HG03575 (cell line): ENCODE results near the gene PROSER1.
"Not testable (repeated sequence)": the region's sequence is repeated elsewhere in the genome, so short reads cannot be mapped to it uniquely, and the experiment has no call there.

Experiments used
- ATAC-seq: cut with Tn5 transposase; IDR thresholded peaks from one replicate; pipeline ENCODE4 v1.9.1; 2021; ENCODE audit not compliant: unreplicated experiment, insufficient number of reproducible peaks, low FRiP score; ENCODE audit errors: extremely low read depth

PROSER1 gene

DNA sequence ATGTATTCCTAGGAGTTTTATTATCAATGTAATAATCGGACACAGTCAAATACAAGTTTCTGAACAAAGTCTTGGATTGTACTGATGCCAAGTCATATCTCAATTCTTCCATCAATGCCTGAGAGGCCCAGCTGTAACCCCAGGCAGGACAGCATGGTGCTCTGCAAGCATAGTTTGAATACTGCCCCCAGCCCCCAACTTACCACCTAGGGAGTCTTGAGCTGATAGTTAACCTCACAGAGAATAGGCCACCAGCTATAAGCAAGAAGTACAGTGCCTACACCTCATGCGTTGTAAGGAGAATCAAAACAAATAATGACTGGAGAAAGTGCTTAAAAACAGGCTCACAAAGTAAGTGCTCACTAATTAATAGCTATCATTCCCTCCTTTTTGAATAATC lies 2.7 kb downstream of the PROSER1 start:
- ATAC-seq: no peak

DNA sequence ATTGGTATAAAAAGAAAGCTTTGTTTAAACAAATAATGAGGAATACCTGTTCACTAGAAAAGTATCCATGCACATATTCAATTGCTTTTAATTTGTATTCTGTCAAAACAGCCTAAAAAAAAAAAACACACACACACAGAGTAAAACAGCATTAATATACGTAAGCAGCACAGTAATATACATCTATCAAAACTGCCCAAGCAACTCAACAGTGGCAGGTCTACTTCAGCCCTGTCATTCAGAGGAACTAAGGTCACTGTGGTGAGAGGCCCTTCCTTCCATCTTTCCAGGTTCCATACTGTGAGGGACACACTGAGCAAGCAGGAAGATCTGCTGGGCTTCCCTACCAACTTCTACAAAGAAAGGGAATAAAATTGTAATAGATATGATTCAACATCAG lies 3.8 kb downstream of the PROSER1 start:
- ATAC-seq: no peak

DNA sequence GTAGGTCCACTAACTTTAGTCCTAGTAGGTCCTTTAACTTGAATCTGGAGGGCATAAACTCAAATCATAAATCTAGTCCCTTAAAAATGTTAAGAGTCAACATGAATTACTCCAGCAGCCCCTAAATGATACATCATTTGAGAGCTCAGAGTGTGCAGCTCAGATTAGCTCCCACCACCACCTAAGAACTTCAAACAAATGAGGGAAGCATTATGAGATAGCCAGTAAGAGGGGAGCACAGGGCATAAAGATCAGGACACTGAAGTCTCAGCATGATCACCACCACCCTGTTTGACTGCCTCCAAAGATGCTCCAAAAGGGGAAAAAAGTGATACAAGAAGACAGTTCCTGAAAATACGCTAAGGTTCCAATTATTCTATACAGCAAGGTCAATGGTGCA lies 5.7 kb downstream of the PROSER1 start:
- ATAC-seq: no peak

DNA sequence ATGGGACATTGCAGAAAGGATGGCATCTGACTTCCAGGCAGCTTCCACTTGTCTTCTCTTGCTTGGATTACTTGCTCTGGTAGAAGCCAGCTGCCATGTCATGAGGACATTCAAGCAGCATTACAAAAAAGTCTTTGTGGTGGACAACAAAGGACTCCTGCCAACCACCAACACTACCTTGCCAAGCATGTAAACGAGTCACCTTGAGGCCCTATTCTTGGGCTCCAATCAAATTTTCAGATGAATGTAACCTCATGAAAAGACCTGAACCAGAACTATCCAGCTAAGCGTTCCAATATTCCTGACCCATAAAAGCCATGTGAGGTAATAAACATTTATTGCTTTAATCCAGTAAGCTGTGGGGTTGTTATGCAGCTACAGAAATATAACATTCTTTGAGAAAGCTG lies 12.5 kb downstream of the PROSER1 start:
- no peak for ATAC-seq

DNA sequence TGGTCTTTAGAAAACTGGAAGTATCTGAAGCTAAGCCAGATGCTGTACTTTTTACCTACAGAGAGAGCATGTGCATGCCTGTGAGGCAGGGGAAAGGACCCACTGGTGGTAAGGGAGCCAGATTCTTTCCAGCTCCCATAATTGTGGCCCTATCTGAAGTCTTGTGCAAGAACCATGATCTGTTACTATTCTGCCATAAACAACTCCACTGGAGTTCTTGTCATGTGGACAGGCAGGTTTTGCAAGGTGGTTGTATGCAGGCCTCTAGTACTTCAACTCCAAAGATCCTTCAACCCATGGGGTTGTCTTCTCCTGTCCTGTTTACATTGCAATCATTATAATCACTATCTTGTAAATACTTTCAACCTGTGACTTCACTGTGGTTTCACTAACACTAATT lies 14.1 kb downstream of the PROSER1 start:
- ATAC-seq: no peak

DNA sequence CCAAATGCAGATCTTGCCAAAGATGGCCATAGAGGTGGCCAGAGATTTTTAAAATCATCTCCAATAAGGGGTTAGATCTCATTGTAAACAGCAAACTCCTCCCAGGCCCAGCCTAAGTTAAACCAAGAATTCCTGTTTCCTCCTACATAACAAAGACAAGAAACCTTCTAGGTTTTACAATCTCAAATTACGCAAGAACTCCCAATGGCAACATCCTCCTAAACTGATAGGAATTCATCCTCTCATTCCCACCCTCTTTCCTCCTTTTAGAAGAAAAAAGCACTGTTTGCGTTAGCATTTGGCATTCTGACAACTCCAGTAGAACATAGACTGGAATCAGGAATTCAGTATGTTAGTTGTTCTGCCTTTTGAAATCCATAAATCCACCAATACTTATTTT lies 14.6 kb downstream of the PROSER1 start:
- ATAC-seq: no peak

DNA sequence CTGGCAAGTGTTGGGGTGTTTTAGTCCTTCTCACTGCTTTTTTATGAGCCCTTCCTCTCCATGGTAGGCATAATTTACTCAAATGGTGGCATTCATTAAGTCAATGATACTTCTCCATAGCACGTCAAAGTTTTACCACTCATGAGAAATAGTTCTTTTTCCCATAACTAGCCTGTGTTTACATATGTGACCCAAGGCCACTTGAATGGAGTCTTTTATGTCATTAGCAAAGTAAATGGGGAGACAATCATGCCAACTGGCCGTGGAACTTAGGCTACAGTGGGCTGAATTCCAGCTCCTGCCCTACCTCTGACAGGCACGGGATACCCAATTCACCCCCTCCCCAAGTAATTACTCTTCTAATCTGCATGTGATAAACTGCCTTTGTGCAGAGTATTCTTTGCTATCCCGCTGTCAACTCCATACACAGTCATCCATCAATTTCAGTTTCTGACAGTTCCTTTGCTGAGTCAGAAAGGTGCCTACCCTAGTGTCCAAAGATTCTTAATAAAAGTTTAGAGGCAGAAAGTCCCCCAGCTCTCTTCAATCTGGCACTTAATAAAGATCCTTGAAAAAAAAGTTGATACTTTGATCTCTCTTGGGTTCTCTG lies 16.9 kb downstream of the PROSER1 start:
- ATAC-seq: no peak

DNA sequence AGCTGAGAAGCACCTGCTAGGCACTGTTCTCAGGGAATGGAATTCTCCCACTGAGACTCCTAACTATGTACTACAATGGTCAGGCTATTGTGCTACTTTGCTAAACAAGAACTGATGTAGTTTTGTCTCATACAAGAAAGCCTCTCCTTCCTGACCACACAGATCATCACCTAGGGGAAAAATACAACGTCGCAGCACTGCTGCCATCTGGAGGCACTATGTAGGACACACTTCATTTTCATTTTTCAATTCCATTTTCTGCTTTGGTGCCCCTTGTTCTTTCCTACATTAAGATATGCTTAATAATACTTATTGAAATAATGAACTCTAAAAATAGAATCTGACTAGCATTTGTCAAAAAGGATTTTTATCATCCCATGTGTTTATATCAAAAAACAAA lies 21.1 kb downstream of the PROSER1 start:
- peak; percentile 63 for ATAC-seq

DNA sequence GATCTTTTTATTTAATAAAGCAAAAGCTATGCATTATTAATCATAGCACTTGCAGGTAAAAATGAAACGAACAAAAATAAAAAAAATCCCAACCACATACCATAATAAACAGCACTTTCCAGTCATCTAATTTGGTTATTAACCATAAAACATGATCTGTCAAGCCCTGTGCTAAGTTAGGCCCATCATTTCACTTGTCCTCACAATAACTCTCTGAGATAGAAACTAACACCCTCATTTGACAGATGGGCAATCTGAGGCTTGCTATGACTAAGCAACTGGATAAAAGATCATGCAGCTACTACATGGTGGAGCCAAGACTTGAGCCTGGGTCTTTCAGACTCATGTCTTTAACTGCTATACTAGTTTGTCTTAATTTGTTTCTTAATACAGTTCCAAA lies 21.8 kb downstream of the PROSER1 start:
- ATAC-seq: peak; percentile 82

DNA sequence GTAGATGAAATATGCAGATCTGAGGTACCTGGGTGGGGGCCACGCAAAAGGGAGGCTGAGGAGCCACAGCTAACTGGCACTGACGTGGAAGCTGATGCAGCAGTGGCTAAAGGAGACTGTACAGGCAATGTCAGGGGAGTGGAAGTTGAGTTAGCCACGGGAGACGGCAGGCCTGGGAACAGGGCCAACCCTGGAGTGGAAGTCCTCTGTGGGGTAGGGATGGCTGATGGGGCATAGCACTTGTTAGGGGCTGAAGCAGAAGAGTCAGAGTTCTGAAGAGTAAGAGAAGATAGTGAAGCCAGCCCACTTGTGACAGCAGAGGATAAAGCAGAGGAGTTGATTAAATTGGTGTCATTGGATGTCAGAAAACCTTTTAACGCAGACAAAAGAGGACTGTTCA lies 24.4 kb downstream of the PROSER1 start:
- no peak for ATAC-seq

DNA sequence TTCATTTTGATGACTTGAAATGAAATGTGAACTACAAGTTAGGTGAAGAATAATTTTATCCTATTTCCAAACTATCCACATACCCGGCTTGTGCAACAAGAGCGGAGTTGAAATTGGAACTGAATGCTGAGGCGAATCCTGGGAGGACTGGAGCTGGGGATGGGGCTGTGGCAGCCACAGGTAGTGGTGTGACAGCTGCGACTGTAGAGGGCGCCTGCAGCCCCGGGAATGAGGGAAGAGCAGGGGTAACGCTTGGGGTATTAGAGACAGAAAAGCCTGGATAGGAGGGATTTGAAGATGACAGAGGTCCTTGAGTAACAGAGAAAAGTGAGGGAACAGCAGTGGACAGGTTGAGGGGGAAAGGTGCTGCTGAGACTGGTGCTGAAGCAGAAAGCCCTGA lies 25.3 kb downstream of the PROSER1 start:
- no peak for ATAC-seq

DNA sequence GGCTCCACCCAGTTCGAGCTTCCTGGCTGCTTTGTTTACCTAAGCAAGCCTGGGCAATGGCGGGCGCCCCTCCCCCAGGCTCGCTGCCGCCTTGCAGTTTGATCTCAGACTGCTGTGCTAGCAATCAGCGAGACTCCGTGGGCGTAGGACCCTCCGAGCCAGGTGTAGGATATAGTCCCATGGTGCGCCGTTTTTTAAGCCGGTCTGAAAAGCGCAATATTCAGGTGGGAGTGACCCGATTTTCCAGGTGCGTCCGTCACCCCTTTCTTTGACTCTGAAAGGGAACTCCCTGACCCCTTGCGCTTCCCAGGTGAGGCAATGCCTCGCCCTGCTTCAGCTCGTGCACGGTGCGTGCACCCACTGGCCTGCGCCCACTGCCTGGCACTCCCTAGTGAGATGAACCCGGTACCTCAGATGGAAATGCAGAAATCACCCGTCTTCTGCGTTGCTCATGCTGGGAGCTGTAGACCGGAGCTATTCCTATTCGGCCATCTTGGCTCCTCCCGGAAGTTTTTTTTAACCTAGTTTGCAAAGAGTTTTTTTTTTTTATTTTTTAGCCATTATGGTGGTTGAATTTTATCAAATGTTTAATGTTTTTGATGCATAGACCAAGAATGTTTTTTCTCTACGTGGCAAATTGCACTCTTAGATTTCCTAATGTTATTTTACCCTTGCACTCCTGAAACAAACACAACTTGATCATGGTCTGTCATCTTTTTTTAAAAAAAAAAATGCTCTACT lies 31.3 kb downstream of the PROSER1 start:
- ATAC-seq: not testable (repeated sequence)

DNA sequence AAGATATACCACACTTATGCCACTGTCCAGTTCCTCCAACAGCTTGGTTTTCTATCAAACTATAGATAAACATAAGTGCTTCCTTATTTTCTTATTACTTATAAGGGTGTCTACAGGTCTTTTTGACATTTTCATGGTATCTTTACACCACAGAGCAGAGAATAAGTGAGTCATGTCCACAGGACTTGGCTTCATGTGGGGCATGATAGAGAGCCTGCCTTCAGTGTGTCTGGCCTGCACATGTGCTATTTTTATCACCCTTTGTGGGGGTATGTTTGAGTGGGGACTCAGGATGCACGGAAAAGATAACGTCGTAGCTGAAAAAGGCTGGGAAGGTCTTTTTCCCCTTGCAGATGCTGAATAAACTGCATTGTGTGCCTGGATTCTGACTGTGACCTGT lies 39.1 kb downstream of the PROSER1 start:
- ATAC-seq: no peak

DNA sequence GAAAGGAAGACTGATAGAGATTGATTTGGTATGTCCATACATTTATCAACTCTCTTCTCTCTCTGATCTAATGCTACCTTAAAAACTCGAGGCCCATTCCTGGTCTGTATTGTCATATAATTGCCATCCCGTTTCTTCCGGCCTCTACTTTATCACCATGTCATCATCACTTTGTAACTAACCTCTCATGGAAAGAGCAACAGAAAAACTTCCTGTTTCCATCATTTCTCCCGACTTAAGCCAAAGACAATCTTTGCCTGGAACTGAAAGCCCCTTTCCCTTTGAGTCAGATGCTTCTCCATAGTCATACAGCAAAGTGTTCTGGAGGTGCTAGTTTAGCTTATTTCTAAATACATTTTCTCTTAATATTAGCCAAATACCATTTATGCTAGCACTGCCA lies 44.5 kb downstream of the PROSER1 start:
- ATAC-seq: no peak

DNA sequence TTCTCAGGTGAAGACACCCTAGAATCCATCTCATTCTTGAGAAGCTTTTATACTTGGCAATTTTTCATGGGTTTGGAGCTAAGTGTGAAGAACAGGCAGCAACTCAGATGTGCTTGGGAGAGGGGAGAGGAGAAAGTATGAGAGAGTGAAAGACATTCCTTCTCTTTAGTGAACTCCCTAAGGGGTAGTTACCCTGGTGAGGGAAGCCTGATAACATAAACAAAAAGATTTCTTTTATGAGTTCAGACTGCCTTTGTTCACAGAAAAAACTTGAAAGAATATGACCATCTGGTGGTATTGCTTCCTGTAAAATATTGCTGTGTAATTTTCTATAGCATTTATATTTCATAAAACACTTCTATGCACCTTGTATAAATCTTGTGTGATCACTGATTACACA lies 47.2 kb downstream of the PROSER1 start, which contains the start of gene STOML3:
Gene STOML3 (minus strand): TSS at position 139 of the 400 bp plus-strand sequence. CDS start 110 bp downstream, at position 29.
- no peak for ATAC-seq

DNA sequence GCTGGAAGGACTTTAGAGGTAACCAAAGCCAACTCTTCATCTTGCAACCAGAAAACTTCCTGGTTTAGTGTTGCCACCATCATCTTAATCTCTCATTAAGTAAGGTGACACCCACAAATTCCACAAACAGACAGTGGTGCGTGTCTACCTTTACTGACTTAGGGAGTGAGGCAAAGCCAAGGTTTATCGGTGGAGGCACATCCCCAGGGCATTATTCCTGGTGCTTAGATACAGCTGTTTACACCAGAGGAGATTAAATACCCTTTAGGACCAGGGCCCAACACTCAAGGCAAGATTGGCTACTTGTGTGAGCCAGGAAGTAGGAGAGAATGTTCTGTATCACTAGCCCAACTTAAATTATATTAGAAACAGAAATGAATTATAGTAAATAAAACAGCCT lies 56.8 kb downstream of the PROSER1 start:
- ATAC-seq: no peak

DNA sequence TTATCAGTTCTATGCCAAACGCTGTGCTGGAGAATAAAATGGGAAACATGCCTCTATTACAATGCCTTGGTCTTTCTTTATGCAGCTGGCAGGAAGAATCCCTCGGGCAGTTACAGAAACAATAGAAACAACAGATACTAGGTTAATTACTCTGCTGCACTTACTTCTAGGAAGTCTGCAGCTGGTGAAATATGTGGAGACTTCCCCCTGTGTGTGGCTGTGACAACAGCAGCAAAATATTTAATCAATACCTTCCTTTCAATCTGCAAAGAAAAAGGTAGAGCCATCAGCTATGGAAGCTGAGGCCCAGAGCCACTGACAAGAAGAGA lies 57.2 kb downstream of the PROSER1 start:
- ATAC-seq: no peak

DNA sequence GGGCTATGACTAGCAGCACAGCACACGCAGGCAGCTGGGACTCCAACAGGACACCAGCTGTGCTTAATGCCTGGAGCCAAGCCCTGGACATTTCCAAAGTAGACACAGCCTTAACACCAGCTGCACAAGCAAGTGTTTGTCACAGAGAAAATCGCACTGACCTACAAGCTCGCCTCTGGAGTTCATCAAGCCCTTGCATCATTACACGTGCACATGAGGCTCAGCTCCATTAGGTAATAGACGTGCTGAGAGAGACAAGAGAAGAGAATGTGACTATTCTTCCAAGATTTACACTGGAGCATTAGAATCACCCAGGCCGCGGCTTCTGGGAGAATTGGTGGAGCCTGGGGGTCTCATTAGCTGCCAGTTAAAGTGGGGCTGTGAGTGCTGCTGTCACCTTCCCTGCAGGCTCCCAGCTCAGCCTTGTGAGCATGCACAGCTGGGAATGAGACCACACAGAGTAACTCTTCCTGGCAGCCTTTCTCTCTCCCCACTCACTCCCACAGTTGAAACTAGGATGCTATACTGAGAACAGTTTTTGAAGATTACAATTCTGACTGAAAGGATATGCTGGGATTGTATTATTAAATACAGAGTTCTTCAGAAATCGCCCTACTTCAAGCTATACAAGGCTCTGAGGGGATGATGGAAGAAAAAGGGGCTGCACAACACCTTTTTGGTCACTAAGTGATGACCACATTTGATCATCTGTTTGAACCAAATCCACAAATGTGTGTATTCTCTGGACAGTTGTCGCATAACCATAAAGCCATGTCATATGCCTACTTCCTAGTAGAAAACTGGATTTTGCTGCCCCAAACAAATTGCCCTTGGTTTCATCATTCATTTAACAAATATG lies 57.8 kb downstream of the PROSER1 start:
- ATAC-seq: no peak

DNA sequence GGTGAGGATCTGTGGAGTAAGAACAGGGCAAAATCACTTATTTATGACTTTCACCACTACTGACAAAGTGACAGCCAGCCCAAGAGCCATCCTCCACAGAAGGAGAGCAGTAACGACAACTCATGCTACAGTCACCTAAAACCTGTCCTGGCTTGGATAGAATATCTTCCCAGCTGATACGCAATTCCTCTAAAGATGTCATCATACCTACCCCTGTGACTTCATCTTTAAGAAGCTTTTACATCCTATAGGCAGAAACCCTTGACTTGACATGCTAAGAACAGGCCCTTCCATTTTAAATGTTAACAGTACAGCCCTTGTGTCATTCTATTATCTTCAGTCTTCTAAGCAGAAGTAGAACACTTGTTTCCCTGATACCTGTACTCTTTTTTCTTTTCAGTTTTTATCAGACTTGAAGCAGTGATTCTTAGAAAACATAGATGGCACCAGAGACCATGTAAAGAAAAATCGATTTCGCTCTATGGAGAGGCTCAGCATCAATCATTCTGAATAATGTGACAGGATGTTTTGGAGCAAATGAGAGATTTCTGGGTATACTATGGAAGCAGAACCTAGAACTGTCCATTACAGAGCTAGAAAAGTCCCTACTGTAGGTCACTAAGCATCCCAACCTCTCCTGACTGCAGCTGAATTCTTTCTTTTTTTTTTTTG lies 67.4 kb downstream of the PROSER1 start:
- no peak for ATAC-seq

DNA sequence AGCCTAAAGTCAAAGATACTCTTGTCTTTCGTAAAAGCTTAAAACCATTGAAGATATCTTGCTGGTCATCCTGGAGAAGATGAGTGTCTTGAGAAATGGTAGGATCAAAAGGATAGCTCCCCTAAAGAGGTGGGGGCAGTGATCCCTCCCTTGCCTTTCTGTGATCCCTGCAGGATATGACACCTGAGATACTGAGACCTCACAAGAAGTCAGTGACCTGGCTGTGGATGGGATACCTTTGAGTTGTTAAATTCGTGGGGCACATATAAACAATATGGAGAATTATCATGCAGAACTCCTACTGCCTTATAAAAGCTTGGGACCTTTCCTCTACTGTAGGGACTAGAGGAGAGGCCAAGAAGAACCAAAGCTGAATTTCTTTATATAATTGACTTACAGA lies 68.7 kb downstream of the PROSER1 start:
- ATAC-seq: no peak
